ENCODE measurements around the gene RBM19.

The RBM19 gene

GRCh38 chr12:113899561-113900471 lies 66.3 kb downstream of the RBM19 start:
- peak; percentile 60 for DNase-seq

- DNase-seq: no peak
These were observed 67.0 kb downstream of the RBM19 start for GRCh38 chr12:113899042-113899560.

- no peak for DNase-seq
These were observed 67.7 kb downstream of the RBM19 start for GRCh38 chr12:113898466-113898865.

- no peak for DNase-seq
These were observed 68.7 kb downstream of the RBM19 start for GRCh38 chr12:113897406-113897805.

GRCh38 chr12:113896841-113897240 lies 69.3 kb downstream of the RBM19 start:
- DNase-seq: no peak

GRCh38 chr12:113896194-113896593 lies 69.9 kb downstream of the RBM19 start:
- DNase-seq: no peak

- no peak for DNase-seq
These were observed 70.9 kb downstream of the RBM19 start for GRCh38 chr12:113895176-113895575.

GRCh38 chr12:113894697-113895096 lies 71.4 kb downstream of the RBM19 start:
- DNase-seq: no peak

GRCh38 chr12:113893221-113893620 lies 72.9 kb downstream of the RBM19 start:
- no peak for DNase-seq

GRCh38 chr12:113892556-113892955 lies 73.6 kb downstream of the RBM19 start:
- no peak for DNase-seq

- DNase-seq: no peak
These were observed 74.2 kb downstream of the RBM19 start for GRCh38 chr12:113891739-113892520.

- DNase-seq: no peak
These were observed 74.9 kb downstream of the RBM19 start for GRCh38 chr12:113891167-113891692.

GRCh38 chr12:113889891-113890581 lies 76.1 kb downstream of the RBM19 start:
- DNase-seq: peak; percentile 34

GRCh38 chr12:113889076-113889475 lies 77.0 kb downstream of the RBM19 start:
- no peak for DNase-seq

- DNase-seq: no peak
These were observed 77.7 kb downstream of the RBM19 start for GRCh38 chr12:113888435-113888834.

GRCh38 chr12:113887906-113888305 lies 78.2 kb downstream of the RBM19 start:
- no peak for DNase-seq

- no peak for DNase-seq
These were observed 79.4 kb downstream of the RBM19 start for GRCh38 chr12:113886721-113887120.

GRCh38 chr12:113884392-113884791 lies 81.7 kb downstream of the RBM19 start:
- no peak for DNase-seq

GRCh38 chr12:113882690-113883089 lies 83.4 kb downstream of the RBM19 start:
- DNase-seq: no peak

- peak; percentile 48 for DNase-seq
These were observed 84.8 kb downstream of the RBM19 start for GRCh38 chr12:113880988-113881962.

- no peak for DNase-seq
These were observed 85.8 kb downstream of the RBM19 start for GRCh38 chr12:113880326-113880725.

- no peak for DNase-seq
These were observed 86.5 kb downstream of the RBM19 start for GRCh38 chr12:113879658-113880057.

All from right hindlimb (tissue), 1 donor.